Measurements from ENCODE around the gene ZIC2. TPM values are rescaled to one million over a fixed set of nuclear protein-coding genes. Genes with fewer than 3 reads are reported as not detected.
A peak's percentile ranks its signal among the peaks of the same experiment; 100 is the strongest.

The ZIC2 gene
- total RNA-seq, 1 donor from 2014 or later = 177 TPM

GRCh38 chr13:99968521-99969452, 12.8 kb upstream of the ZIC2 start:
- no peak for DNase-seq (ENCODE audit: extremely low spot score, unreplicated experiment)
- H3K4me1 Mint-ChIP-seq (ENCODE audit: unreplicated experiment) = peaks cover 29% of the 10 kb centered on the region
- H3K27ac Mint-ChIP-seq (ENCODE audit: unreplicated experiment) = peak overlapping the region; percentile 98
- peak overlapping the region; percentile 94 for H3K4me3 Mint-ChIP-seq (ENCODE audit: unreplicated experiment)
- TF ChIP-seq, protein P1, sequence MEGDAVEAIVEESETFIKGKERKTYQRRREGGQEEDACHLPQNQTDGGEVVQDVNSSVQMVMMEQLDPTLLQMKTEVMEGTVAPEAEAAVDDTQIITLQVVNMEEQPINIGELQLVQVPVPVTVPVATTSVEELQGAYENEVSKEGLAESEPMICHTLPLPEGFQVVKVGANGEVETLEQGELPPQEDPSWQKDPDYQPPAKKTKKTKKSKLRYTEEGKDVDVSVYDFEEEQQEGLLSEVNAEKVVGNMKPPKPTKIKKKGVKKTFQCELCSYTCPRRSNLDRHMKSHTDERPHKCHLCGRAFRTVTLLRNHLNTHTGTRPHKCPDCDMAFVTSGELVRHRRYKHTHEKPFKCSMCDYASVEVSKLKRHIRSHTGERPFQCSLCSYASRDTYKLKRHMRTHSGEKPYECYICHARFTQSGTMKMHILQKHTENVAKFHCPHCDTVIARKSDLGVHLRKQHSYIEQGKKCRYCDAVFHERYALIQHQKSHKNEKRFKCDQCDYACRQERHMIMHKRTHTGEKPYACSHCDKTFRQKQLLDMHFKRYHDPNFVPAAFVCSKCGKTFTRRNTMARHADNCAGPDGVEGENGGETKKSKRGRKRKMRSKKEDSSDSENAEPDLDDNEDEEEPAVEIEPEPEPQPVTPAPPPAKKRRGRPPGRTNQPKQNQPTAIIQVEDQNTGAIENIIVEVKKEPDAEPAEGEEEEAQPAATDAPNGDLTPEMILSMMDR (IDR thresholded peaks at IDR 0.05) = no peak
- peaks cover 5% of the 10 kb centered on the region for H3K27me3 Mint-ChIP-seq (ENCODE audit: unreplicated experiment)
- no peaks in the 10 kb centered on the region for H3K9me3 Mint-ChIP-seq (ENCODE audit: unreplicated experiment)
- H3K36me3 Mint-ChIP-seq (ENCODE audit: unreplicated experiment) = peaks cover 20% of the 10 kb centered on the region

DNA sequence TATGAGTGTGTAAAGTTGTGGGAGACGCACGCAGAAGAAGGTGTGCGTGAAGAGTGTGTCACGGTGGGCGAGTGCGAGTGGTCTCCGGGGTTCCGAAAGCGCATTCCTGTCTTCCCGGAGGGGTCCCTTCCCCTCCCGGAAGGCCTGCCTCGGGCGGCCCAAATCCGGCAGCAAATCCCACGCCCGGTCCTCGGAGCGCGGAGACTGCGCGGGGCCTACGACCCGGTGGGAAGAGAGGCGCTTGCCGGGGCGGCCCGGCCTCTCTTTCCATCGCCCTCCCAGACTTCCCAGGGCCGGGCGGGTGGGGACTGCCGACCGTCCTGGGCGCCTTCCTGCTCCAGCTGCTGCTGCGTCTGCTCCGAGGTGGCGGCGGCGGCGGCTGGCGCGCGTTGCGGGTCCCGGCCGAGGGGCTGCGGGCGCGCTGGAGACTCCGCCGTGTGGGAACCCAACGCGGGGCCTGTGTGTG, 12.1 kb upstream of the ZIC2 start:
- Mint-ChIP-seq H3K9me3 (ENCODE audit: unreplicated experiment) (no peaks in the 10 kb centered on the region), H3K36me3 (ENCODE audit: unreplicated experiment) (peaks cover 15% of the 10 kb centered on the region), H3K27me3 (ENCODE audit: unreplicated experiment) (peaks cover 5% of the 10 kb centered on the region), H3K27ac (ENCODE audit: unreplicated experiment) (peak overlapping the region; percentile 98), H3K4me3 (ENCODE audit: unreplicated experiment) (peak overlapping the region; percentile 94), H3K4me1 (ENCODE audit: unreplicated experiment) (peaks cover 29% of the 10 kb centered on the region)
- peak; percentile 78 for DNase-seq (ENCODE audit: extremely low spot score, unreplicated experiment)
- TF ChIP-seq, protein P1 (IDR thresholded peaks at IDR 0.05) = no peak

- no peaks in the 10 kb centered on the region for H3K9me3 Mint-ChIP-seq (ENCODE audit: unreplicated experiment)
- peak; percentile 88 for DNase-seq (ENCODE audit: extremely low spot score, unreplicated experiment)
- peak overlapping the region; percentile 97 for H3K27ac Mint-ChIP-seq (ENCODE audit: unreplicated experiment)
- peaks cover 5% of the 10 kb centered on the region for H3K27me3 Mint-ChIP-seq (ENCODE audit: unreplicated experiment)
- H3K36me3 Mint-ChIP-seq (ENCODE audit: unreplicated experiment) = peaks cover 15% of the 10 kb centered on the region
- TF ChIP-seq, protein P1 (IDR thresholded peaks at IDR 0.05) = no peak
- peak overlapping the region; percentile 89 for H3K4me3 Mint-ChIP-seq (ENCODE audit: unreplicated experiment)
- H3K4me1 Mint-ChIP-seq (ENCODE audit: unreplicated experiment) = peaks cover 29% of the 10 kb centered on the region
Observed at GRCh38 chr13:99969919-99970650, 11.5 kb upstream of the ZIC2 start.

- H3K4me1 Mint-ChIP-seq (ENCODE audit: unreplicated experiment) = peaks cover 26% of the 10 kb centered on the region
- TF ChIP-seq, protein P1 (IDR thresholded peaks at IDR 0.05) = no peak
- H3K27me3 Mint-ChIP-seq (ENCODE audit: unreplicated experiment) = peaks cover 5% of the 10 kb centered on the region
- H3K27ac Mint-ChIP-seq (ENCODE audit: unreplicated experiment) = peak overlapping the region; percentile 91
- peaks cover 8% of the 10 kb centered on the region for H3K36me3 Mint-ChIP-seq (ENCODE audit: unreplicated experiment)
- DNase-seq (ENCODE audit: extremely low spot score, unreplicated experiment) = peak; percentile 86
- peak overlapping the region; percentile 80 for H3K4me3 Mint-ChIP-seq (ENCODE audit: unreplicated experiment)
- H3K9me3 Mint-ChIP-seq (ENCODE audit: unreplicated experiment) = no peaks in the 10 kb centered on the region
Observed at GRCh38 chr13:99970651-99971575, 10.7 kb upstream of the ZIC2 start.
